Activated CD4-positive, alpha-beta T cell treated with anti-CD3 and anti-CD28 coated beads, Interleukin-2, Interleukin-4, amounts not matched to agents 100 ng/mL and 50 ng/mL, durations not matched to agents 16 hours and 8 hours (primary cell): ENCODE data around the gene PLCXD1.
"Not testable (repeated sequence)": the region's sequence is repeated elsewhere in the genome, so short reads cannot be mapped to it uniquely, and the experiment has no call there.

Source experiments
- DNase-seq: peaks from one replicate; pipeline ENCODE4 v3.0.0-alpha.2; 2020; ENCODE audit warnings: low spot score

Gene PLCXD1

GRCh38 chrX:292900-293897, 12.0 kb downstream of the PLCXD1 start:
- no peak for DNase-seq

GRCh38 chrX:295136-295535, 14.0 kb downstream of the PLCXD1 start:
- no peak for DNase-seq

DNA sequence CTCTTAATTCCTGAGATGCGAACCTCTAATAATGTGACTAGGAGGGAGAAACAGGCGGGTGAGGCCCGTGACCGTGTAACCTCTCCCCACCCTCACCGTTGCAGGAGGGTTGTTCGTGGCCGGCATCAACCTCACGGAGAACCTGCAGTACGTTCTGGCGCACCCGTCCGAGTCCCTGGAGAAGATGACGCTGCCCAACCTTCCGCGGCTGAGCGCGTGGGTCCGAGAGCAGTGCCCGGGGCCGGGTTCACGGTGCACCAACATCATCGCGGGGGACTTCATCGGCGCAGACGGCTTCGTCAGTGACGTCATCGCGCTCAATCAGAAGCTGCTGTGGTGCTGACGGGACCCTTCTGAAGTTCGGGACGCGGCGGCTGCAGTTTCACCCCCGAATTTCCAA, 17.8 kb downstream of the PLCXD1 start:
- no peak for DNase-seq

DNA sequence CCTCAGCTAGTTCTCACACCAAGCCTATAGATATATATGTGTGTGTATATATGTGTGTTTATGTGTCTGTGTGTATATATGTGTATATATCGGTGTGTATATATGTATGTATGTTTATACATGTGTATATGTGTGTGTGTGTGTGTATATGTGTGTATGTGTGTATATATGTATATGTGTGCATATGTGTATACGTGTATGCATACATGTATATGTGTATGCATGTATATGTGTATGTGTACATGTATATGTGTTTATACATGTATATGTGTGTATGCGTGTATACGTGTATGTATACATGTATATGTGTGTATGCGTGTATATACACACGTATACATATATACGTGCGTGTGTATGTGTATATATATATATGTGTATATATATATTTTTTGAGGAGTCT, 19.2 kb downstream of the PLCXD1 start:
- no peak for DNase-seq

- DNase-seq: no peak
Measured at GRCh38 chrX:302975-303374, 21.8 kb downstream of the PLCXD1 start.

DNA sequence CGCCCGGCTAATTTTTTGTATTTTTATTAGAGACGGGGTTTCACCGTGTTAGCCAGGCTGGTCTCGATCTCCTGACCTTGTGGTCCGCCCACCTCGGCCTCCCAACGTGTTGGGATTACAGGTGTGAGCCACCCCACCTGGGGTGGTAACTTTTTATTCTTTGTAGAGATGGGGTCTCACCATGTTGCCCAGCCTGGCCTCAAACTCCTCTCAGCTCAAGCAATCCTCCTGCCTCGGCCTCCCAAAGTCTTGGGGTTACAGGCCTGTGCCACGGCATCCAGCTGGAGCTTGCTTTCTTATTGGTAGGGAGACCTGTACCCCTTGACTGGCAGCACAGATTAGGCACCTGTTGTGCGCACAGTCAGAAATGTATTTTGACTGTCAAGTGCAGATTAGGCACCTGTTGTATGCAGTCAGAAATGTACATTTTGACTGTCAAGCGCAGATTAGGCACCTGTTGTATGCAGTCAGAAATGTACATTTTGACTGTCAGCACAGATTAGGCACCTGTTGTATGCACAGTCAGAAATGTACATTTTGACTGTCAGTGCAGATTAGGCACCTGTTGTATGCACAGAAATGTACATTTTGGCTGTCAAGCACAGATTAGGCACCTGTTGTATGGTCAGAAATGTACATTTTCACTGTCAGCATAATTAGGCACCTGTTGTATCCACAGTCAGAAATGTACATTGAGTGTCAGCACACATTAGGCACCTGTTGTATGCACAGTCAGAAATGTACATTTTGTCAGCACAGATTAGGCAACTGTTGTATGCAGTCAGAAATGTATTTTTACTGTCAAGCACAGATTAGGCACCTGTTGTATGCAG, 24.8 kb downstream of the PLCXD1 start:
- not testable (repeated sequence) for DNase-seq

DNA sequence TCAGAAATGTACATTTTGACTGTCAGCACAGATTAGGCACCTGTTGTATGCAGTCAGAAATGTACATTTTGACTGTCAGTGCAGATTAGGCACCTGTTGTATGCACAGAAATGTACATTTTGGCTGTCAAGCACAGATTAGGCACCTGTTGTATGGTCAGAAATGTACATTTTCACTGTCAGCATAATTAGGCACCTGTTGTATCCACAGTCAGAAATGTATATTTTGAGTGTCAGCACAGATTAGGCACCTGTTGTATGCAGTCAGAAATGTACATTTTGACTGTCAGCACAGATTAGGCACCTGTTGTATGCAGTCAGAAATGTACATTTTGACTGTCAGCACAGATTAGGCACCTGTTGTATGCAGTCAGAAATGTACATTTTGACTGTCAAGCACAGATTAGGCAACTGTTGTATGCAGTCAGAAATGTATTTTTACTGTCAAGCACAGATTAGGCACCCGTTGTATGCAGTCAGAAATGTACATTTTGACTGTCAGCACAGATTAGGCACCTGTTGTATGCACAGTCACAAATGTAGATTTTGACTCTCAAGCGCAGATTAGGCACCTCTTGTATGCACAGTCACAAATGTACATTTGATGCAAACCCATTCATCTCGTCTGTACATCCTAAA, 25.6 kb downstream of the PLCXD1 start:
- DNase-seq: not testable (repeated sequence)

DNA sequence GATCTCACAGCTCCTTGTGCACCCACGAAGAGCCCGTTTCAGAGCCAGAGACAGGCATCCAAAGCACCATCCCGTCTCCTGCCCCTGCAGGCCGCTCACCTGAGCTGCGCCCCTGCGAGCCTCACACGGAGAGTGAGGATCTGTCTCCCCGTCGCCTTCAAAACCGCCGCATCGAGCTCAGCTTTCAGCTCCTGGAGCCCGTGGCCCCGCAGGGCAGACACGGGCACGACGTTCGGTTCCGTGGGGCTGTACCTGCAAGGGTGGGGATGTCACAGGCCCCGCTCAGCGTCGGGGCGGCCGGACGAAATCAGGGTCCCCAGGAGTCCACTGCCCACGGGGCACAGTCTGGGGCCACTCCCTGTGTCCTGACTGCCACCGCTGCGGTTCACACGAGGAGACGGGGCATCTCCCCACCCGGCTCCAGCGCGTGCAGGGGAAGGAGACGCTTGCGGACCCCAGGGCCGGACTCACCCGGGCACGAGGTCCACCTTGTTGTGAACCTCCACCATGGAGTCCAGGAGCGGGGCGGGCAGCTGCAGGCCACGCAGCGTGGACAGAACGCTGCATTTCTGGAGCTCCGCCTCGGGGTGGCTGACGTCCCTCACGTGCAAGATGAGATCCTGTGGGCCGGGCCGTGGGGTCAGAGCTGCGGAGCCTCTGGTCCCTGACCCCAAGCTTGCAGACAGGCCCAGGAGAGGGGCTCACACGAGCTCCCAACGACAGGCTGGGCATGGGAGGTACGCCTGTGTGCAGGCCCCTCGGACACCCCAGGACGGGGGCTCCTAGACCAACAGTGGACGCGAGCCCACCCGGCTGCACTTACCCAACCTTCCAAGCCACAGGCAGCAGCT, 26.3 kb downstream of the PLCXD1 start:
- no peak for DNase-seq

DNA sequence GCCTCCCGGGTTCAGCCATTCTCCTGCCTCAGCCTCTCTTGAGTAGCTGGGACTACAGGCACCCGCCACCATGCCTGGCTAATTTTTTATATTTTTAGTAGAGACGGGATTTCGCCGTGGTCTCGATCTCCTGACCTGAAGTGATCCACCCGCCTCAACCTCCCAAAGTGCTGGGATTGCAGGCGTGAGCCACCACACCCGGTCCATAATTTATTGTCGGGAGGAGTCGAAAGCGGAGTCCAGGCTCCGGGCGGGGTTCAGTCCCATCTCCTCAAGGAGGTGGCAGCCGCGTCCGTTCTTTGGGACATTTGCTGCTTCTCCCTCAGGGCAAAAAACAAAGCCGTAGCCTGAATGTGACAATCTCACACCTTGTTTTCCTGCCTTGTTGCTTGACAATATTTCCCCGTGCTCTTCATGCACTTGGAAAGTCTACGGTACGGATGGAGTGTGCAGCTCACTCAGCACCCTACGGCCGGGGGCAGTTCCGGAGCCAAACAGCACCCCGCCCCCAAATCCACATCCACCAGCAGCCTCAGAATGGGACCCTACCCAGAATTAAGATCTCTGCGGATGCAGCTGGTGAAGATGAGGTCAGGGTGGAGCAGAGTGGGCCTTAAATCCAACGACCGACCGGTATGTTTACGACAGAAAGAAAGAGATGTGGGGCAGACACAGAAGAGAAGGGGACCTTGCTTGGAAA, 27.8 kb downstream of the PLCXD1 start:
- no peak for DNase-seq

- no peak for DNase-seq
Measured at GRCh38 chrX:310621-311155, 29.5 kb downstream of the PLCXD1 start.

DNA sequence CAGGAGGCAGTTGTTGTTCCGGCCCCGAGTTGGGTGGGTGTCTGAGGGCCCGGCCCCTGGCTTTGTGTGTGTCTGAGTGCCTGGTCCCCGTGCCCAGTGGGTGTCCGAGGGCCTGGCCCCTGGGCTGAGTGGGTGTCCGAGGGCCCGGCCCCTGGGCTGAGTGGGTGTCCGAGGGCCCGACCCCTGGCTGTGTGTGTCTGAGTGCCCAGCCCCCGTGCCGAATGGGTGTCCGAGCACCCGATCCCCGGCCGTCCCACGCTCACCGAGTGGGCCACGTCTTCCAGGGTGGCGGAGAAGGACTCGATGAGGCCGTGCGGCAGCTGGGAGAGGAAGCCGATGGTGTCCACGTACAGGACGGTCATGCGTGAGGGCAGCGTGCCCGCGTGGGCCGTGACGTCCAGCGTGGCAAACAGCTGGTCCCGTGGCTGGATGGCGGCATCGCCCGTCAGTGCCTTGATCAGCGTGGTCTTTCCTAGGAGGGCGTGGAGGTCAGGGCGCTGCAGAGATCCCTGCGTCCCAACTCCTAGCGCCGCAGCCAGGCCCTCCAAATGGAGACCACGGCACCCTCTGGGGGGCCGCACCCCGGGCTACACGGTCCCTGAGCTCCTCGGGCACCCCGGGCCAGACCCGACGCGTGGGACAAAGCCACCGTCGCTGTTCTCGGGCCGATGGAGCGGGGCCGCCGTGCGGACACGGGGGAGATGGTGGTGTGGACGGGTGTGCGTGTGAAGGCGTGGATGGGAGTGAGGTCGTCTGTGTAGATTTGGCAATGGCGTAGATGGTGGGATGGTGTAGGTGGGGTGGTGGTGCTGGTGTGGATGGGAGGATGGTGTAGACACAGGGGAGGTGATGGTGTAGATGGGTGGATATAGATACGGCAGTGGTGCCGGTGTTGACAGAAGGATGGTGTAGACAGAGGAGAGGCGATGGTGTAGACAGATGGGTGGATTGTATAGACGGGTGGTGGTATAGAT, 30.3 kb downstream of the PLCXD1 start:
- DNase-seq: no peak

DNA sequence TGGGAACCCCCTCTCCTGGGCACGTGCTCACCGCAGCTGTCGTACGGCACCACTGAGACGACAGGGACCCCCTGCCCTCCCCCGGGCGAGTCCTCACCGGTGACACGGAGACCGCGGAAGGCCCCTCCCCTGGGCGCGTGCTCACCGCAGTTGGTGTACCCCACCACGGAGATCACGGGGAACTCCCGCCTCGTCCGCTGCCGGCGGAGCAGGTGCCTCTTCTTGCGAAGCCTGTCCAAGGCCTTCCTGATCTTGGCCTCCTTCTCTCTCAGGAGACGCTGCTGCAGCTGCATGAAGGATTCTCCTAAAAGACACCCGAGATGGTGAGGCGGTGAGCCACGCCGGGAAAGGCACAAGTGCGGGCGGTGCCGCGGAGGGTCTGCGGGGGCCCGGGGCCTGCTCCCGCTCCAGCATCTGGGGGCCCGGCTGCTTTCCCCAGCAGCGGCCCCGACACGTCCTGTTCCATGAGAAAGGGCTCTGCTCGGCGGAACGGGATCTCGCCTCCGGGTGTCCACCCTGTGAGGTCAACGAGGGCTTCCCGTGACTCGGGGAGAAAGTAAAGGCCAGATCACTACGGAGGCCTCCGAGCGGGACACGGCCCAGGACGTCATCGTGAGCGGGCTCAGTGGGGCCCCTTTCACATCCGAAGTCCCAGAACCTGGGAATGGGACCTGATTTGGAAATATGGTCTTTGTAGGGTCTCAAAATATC, 31.6 kb downstream of the PLCXD1 start:
- DNase-seq: no peak

- no peak for DNase-seq
Measured at GRCh38 chrX:313546-313945, 32.4 kb downstream of the PLCXD1 start.

GRCh38 chrX:314049-314448, 32.9 kb downstream of the PLCXD1 start:
- DNase-seq: no peak

DNA sequence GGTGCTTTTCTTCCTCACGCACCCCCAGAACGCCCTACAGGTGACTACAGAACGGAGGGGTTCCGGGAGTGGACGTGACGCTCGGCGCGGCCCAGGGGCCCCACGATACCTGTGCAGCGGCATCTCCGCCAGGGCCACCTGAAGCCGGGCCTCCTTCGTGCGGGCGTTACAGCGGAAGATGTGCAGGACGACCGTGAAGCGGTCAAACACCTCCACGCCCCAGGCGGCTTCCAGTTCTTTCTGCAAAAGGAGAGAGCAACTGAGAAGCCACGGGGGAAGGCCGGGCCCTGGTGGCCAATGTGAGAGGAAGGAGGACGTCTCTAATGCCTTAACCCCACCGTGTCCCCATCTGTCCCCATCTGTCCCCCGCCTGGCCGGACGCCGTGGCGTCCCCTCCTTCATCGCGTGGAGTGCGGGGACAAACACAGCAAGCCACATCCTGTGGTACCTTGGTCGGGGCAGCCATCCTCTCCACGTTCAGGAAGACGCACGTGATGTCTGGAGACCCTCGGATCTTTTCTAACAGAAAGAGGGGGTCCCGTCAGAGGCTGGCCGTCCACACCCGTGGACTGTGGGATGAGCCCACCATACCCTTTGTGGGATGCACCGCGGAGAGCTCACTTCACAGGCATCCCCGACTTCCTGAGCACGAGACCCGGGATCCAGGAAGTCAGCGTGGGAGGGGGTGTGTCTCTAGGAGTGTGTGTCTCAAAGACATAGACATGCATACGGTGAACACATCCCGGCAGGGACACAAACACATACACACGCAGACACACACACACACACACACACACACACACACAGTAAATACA, 33.8 kb downstream of the PLCXD1 start:
- DNase-seq: no peak

DNA sequence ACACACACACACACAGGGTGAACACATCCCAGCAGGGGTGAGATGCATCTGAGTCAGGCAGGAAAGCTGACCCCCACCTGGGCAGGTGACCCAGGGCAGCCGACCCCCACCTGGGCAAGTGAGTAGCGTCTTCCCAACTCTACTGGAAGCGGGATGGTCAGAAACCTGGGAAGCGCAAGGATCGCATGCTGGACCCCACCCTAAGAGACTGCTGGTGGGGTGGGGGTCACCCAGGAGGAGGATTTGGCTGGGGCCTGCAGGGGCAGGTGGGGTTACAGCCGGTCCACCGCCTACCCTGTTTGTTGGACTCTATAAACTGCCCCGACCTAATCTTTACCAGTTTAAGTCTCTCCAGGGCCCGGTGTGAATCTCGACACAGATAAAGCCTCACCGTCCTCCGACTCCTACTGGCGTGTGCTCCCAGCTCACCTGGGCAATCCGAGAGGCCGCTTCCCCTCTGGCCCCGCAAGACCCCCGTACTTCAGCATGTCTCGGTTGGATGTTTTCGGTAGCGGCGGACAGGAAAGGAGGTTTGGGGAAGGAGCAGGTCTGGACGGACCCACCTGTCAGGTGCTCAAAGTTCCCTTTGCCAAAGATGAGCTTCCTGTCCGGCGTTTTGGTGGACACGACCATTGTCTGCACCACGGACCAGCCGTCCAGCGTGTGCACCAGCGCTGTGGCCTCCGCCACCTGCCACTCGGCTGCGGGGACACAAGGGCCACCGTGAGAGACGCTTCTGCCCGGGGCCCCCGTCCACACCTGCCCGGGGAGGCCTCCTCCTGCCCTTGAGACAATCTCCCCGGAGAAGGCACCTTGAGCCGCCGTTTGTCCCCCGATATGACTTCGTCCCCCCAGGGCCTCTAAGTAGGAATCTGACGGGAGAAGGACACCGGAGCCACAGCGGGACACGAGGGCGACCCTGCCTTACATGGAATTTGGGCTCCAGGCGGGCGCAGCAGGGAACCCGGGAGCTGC, 35.5 kb downstream of the PLCXD1 start:
- DNase-seq: no peak
